NB4 (cell line): Measurements from ENCODE around the gene ATP10B.

Experiments used
- DNase-seq: peaks from one replicate; pipeline ENCODE4 v3.0.0; 2010; ENCODE audit warnings: low read depth
- H3K4me3 ChIP-seq: one replicate; pipeline ENCODE4 v1.5.1; 2011; ENCODE audit warnings: mild to moderate bottlenecking, low read depth, low read length, moderate library complexity
- MYC ChIP-seq: IDR thresholded peaks from 2 replicates; pipeline ENCODE4 v1.6.1; 2011; ENCODE audit warnings: low read depth, low read length
- POLR2A ChIP-seq: IDR thresholded peaks from 2 replicates; pipeline ENCODE4 v1.6.1; 2011; ENCODE audit warnings: mild to moderate bottlenecking; ENCODE audit not compliant: insufficient read length; ENCODE audit errors: extremely low read depth
- TF ChIP-seq, protein P1 (sequence below): IDR thresholded peaks from one replicate; pipeline ENCODE4 v1.5.1; 2012; ENCODE audit warnings: low read depth, low read length
- TF ChIP-seq, protein P2 (sequence below): IDR thresholded peaks from 2 replicates; pipeline ENCODE4 v1.6.1; 2011; ENCODE audit warnings: low read depth, low read length

ATP10B gene

DNA sequence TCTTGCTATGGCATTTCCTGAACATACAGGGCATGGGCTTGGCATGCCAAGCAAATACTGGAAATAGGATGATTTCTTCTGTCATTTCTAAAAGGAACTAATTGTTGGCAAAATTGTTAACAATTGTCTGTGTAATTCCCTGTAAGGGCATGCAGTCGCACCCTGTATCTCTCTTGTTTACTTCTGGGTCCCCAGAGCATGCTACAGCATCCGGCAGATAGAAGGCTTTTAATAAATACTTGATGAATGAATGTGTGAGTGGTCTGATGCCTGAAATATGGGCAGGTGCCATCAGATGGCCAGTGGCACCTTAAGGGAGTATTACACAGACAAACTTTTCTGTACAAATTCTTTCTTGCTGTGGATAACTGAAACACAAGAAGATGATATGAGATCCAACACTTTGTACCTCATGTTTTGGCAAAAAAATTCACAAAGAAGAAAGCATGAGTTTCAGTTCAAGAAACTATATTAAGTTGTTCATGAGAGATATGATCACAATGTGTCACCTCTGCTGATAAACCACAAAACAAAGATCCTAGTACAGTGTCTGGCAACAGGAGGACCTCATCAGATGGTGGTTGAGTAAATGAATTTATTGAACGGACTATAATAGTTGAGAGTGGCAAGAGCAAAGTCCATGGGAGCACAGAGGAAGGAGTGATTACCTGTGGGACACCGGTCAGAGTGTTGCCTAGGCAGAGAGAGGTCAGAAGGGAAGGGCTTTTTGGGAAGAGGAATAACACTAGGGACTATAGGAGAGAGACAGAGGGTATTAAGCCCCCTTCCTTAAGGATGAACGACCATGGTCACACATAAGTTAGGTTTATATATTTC is 194.2 kb downstream of the ATP10B start:
- no peak for TF ChIP-seq MYC
- no peak for TF ChIP-seq POLR2A
- TF ChIP-seq, protein P1, sequence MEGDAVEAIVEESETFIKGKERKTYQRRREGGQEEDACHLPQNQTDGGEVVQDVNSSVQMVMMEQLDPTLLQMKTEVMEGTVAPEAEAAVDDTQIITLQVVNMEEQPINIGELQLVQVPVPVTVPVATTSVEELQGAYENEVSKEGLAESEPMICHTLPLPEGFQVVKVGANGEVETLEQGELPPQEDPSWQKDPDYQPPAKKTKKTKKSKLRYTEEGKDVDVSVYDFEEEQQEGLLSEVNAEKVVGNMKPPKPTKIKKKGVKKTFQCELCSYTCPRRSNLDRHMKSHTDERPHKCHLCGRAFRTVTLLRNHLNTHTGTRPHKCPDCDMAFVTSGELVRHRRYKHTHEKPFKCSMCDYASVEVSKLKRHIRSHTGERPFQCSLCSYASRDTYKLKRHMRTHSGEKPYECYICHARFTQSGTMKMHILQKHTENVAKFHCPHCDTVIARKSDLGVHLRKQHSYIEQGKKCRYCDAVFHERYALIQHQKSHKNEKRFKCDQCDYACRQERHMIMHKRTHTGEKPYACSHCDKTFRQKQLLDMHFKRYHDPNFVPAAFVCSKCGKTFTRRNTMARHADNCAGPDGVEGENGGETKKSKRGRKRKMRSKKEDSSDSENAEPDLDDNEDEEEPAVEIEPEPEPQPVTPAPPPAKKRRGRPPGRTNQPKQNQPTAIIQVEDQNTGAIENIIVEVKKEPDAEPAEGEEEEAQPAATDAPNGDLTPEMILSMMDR = no peak
- TF ChIP-seq, protein P2, sequence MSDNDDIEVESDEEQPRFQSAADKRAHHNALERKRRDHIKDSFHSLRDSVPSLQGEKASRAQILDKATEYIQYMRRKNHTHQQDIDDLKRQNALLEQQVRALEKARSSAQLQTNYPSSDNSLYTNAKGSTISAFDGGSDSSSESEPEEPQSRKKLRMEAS = no peak
- no peak overlapping the region for H3K4me3 ChIP-seq
- no peak for DNase-seq

DNA sequence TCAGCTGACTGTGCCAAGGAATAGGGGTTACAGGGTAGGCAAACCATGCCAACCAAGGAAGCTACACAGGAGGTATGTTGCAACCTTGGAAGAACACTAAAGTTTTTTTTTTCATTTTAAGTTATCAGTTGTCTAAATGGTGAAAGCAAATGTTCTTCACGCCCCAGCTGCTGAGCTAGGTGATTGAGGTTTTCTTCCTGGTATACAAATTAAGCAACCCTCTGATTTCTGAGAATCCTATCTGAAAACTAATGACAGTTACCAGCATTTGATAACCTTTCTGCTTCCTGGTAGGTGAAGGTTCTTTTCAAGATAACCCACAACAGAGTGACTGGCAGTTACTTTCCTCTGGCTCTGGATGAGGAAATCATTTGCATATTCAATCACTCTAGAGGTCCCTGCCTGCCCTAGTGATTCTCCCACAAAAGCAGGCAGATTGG is 194.9 kb downstream of the ATP10B start:
- TF ChIP-seq MYC = no peak
- TF ChIP-seq, protein P1 = no peak
- TF ChIP-seq, protein P2 = no peak
- TF ChIP-seq POLR2A = no peak
- H3K4me3 ChIP-seq = no peak overlapping the region
- DNase-seq = no peak

DNA sequence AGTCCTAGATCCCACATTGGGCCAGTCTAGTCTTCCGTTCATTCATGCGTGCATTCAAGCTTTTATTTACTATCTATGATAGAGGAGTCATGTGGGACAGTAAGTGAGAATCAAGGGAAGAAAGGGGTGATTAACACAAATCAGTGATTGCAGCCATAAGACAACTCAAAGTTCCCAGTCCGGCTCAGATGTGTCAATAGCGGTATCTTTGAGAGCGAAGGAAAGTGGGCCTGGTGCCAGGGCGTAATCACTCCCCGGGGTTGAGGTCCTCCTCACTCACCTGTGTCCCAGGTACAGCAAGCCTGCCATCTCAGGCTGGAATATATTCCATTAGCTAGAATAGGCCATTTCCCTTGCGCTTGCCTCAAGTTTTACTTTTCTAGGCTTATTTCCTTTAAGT is 196.3 kb downstream of the ATP10B start:
- DNase-seq = no peak
- no peak overlapping the region for H3K4me3 ChIP-seq
- TF ChIP-seq POLR2A (no peak), MYC (no peak)
- TF ChIP-seq, protein P2 = no peak
- TF ChIP-seq, protein P1 = no peak

DNA sequence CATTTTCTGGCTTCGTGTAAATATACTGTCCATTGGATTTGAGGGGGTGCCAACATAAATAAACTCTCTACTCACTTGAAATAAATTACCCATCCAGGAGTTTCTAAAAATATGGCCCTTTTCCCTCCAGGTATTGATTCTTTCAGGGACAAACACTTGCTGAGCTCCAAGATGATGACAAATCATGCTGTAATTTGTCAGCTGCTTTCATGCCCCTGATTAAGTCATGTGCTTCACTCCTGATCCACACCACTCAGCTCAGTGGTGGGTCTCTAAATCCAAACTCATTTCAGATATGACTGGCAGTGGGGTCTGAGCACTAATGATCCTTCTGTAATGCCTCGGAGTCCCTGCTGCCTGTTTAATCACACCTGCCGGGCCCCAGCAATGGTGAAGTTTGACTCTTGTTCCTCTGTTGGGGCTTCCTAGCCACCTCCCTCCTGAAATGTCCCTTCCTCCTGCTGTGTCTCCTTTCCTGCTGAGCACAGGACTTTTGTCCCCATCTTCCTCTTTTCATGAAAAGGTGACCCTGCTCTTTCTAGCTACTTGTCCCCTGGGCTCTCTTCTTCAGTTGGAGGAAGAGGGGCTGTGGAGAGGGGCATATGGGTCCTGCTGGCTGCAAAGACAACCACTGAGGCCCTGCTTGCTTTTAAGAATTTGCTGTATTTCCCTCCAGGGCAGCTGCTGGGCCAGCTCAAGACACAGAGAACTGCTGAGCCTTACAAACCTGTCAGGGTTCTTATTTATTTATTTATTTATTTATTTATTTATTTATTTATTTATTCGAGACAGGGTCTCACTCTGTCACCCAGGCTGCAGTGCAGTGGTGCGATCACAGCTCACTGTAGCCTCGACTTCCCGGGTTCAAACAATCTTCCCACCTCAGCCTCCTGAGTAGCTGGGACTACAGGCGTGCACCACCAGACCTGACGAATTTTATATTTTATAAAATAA is 200.0 kb downstream of the ATP10B start:
- TF ChIP-seq MYC (no peak), POLR2A (no peak)
- TF ChIP-seq, protein P1 = no peak
- TF ChIP-seq, protein P2 = no peak
- DNase-seq = no peak
- no peak overlapping the region for H3K4me3 ChIP-seq

DNA sequence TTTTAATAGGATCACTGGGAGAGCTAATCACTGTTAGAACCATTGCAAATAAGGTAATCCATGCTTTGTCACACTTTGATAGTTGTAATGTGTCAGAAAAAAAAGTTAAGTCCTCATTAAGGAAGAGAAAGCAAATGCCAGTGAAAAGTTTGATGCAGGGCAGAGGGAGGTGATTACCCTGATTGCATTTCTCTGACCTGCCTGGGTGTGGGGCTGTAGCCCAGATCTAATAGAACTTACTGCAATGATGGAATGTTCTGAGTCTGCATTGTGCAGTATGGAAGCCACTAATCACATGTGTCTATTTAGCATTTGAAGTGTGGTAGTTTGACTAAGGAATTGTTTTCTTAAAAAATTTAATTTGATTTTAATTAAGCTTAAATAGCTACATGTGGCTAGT is 202.7 kb downstream of the ATP10B start:
- no peak for TF ChIP-seq POLR2A
- TF ChIP-seq, protein P1 = peak; percentile 52
- no peak overlapping the region for H3K4me3 ChIP-seq
- DNase-seq = peak; percentile 21
